Esophagus muscularis mucosa (tissue), 4 donors: ENCODE measurements around the gene LTBP3. TPM values are rescaled to one million over a fixed set of nuclear protein-coding genes. Genes with fewer than 3 reads are reported as not detected.
A peak's percentile ranks its signal among the peaks of the same experiment; 100 is the strongest.

Experiments
- DNase-seq: peaks from one replicate; pipeline ENCODE4 v3.0.0-alpha.2; 2017; ENCODE audit errors: extremely low spot score
- H3K27ac ChIP-seq, 4 donors: fragments of 200-600 bp; sonication (generic); replicated peaks in 1 of 4; 1 replicate in 3 of 4; 2 replicates in 1 of 4; pipeline ENCODE4 v1.5.1; 2016 to 2019; ENCODE audit warnings: mild to moderate bottlenecking in 1 of 4
- H3K27me3 ChIP-seq, 4 donors: fragments of 200-600 bp; sonication (generic); one replicate each; pipeline versions ENCODE4 v1.5.1 to v1.6.0; 2016 to 2019
- H3K36me3 ChIP-seq, 4 donors: fragments of 200-600 bp; sonication (generic); one replicate each; pipeline ENCODE4 v1.5.1; 2016 to 2019
- H3K4me1 ChIP-seq, 4 donors: fragments of 200-600 bp; sonication (generic); one replicate each; pipeline ENCODE4 v1.5.1; 2016 to 2019
- H3K4me3 ChIP-seq, 4 donors: fragments of 200-600 bp; sonication (generic); 1 replicate in 2 of 4; 2 replicates in 2 of 4; pipeline ENCODE4 v1.5.1; 2016 to 2019; ENCODE audit warnings: mild to moderate bottlenecking in 4 of 4, moderate library complexity in 1 of 4
- H3K9me3 ChIP-seq, 4 donors: fragments of 200-600 bp; sonication (generic); 1 replicate in 3 of 4; 2 replicates in 1 of 4; pipeline ENCODE4 v1.5.1; 2016 to 2019
- EP300 ChIP-seq: sonication (generic); formaldehyde crosslinking; IDR thresholded peaks from one replicate; pipeline ENCODE4 v1.6.1; 2017; ENCODE audit warnings: antibody characterized with exemption
- POLR2A ChIP-seq: fragments of 450-650 bp; IDR thresholded peaks from one replicate; pipeline ENCODE4 v1.6.1; 2017; ENCODE audit warnings: antibody characterized with exemption, moderate library complexity, mild to moderate bottlenecking, low read depth
- POLR2AphosphoS5 ChIP-seq, 2 donors: sonication (generic); formaldehyde crosslinking; IDR thresholded peaks; one replicate each; pipeline ENCODE4 v1.6.1; 2017; ENCODE audit warnings: antibody characterized with exemption in 2 of 2
- WGBS: methylation state at CpG from one replicate; pipeline ENCODE4 v1.1.5; 2018; 5-methylcytosine and 5-hydroxymethylcytosine counted together
- intact Hi-C: fragments of 100-400 bp; cut with DNase I; formaldehyde crosslinking; loops from one replicate; pipeline ENCODE4 v1.15.1; 2023
- total RNA-seq, 4 donors: library from RNA; depleted of rRNA; stranded (reverse); fragments of >200 nt; gene quantifications; one replicate each; pipeline versions ENCODE4 v1.1.0 to v1.2.1, GENCODE V29; 2016
- TF ChIP-seq, protein P1 (sequence below), 3 experiments: fragments of 200-600 bp in 2 of 3; fragments of 450-650 bp in 1 of 3; sonication (generic) in 2 of 3; IDR thresholded peaks; one replicate each; pipeline ENCODE4 v1.5.1; 2017 to 2019; ENCODE audit warnings: antibody characterized with exemption in 3 of 3, mild to moderate bottlenecking in 2 of 3, moderate library complexity in 1 of 3

The LTBP3 gene
- total RNA-seq, 4 donors from 2014 or later = 107 to 208 (median 137) TPM

DNA sequence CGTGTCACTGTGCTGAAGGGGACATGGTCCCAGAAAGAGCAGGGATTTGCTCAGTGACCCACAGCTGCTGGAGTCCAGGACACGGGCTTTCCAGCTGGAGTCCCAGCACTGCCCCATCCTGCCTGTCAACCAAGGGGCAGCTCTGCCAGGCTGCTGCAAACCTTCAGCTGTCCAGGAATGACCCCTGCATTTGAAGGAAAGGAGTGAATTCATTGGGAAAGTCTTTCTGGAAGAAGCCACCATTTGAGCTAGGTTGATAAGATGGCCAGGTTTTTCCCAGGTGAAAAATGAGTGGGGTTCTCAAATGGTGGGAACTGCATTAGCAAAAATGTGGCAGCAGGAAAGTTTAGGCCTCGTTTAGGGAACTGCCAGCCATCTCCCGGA, 28.1 kb upstream of the LTBP3 start:
- Histone ChIP-seq H3K4me3 (peak overlapping the region in 2 of 4 donors; percentile 0 to 4), H3K36me3 (peaks cover 41 to 81% (median 68%) of the 10 kb centered on the region in 4 donors), H3K27ac (peak overlapping the region; percentile 79 to 96 (median 82)), H3K9me3 (no peaks in the 10 kb centered on the region), H3K4me1 (peaks cover 46 to 82% (median 73%) of the 10 kb centered on the region in 4 donors), H3K27me3 (no peaks in the 10 kb centered on the region)
- intact Hi-C loops = no loop called here
- no peak for DNase-seq
- WGBS = 62% methylated on average over 4 of the region's 4 CpGs
- TF ChIP-seq EP300 (no peak), POLR2AphosphoS5 (IDR thresholded peaks at IDR 0.05) (no peak), POLR2A (no peak)
- TF ChIP-seq, protein P1, sequence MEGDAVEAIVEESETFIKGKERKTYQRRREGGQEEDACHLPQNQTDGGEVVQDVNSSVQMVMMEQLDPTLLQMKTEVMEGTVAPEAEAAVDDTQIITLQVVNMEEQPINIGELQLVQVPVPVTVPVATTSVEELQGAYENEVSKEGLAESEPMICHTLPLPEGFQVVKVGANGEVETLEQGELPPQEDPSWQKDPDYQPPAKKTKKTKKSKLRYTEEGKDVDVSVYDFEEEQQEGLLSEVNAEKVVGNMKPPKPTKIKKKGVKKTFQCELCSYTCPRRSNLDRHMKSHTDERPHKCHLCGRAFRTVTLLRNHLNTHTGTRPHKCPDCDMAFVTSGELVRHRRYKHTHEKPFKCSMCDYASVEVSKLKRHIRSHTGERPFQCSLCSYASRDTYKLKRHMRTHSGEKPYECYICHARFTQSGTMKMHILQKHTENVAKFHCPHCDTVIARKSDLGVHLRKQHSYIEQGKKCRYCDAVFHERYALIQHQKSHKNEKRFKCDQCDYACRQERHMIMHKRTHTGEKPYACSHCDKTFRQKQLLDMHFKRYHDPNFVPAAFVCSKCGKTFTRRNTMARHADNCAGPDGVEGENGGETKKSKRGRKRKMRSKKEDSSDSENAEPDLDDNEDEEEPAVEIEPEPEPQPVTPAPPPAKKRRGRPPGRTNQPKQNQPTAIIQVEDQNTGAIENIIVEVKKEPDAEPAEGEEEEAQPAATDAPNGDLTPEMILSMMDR (IDR thresholded peaks at IDR 0.05) = no peak

DNA sequence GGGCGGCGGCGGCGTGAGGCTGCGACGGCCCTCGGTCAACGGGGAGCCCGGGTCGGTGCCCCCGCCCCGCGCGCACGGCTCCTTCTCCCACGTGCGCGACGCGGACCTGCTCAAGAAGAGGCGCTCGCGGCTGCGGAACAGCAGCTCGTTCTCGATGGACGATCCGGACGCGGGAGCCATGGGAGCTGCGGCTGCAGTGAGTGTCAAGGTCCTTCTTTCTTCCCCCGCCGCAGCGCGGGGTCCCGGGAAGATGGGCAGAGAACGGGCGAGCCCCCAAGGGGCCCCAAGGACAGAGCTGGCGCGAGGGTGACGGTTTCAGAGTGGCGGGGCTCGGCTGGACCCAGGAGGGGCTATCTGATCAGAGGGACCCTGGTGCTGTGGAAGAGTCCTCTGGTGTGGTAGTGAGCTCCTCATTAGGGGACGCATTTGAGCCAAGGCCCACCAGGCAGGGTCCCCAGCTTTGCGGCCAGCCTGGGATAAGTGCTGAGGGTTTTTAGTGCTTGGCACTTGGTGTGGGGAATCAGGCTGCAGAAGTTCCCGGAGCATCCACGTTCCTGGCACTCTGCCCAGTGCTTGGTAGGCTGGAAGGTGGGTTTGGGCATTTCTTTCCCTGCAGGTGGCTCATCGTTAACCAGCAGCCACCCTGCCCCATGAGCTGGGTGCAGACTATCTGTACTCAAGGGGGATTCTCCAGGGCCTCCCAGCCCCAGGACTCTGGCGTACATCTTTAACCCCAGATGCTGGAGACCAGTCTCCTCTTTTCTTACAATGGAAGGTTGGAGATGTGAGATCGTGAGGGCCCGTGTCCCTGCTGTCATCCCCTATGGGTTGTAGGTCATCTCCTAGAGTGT, 27.5 kb upstream of the LTBP3 start:
- Histone ChIP-seq H3K4me3 (no peak overlapping the region), H3K9me3 (no peaks in the 10 kb centered on the region), H3K36me3 (peaks cover 45 to 81% (median 68%) of the 10 kb centered on the region in 4 donors), H3K4me1 (peaks cover 46 to 87% (median 71%) of the 10 kb centered on the region in 4 donors), H3K27me3 (no peaks in the 10 kb centered on the region), H3K27ac (peak overlapping the region; percentile 79 to 96 (median 82))
- intact Hi-C loops = no loop called here
- no peak for DNase-seq
- peak in 1 of 2 donors; percentile 34 for TF ChIP-seq POLR2AphosphoS5 (IDR thresholded peaks at IDR 0.05)
- TF ChIP-seq, protein P1 (IDR thresholded peaks at IDR 0.05) = no peak
- no peak for TF ChIP-seq POLR2A
- 74% methylated on average over 33 of the region's 51 CpGs for WGBS

DNA sequence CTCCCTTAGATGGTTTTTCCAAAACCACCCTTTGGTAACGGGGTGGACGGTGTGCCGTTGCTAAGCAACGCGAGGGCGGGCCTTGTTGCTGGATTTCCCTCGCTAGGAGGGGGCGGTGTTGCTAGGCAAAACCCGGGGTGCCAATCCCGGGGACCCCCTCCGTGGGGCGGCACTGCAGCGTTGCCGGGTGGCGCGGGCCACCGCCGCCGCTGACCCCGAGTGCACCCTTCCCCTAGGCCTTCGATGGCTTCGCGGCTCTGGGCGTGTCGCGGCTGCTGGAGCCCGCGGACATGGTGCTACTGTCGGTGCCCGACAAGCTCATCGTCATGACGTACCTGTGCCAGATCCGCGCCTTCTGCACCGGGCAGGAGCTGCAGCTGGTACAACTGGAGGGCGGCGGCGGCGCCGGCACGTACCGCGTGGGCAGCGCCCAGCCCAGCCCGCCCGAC, 26.6 kb upstream of the LTBP3 start:
- intact Hi-C loops = no loop called here
- H3K27me3 ChIP-seq = no peaks in the 10 kb centered on the region
- H3K9me3 ChIP-seq = no peaks in the 10 kb centered on the region
- peak overlapping the region; percentile 58 to 96 (median 79) for H3K27ac ChIP-seq
- no peak for TF ChIP-seq POLR2A
- TF ChIP-seq, protein P1 (IDR thresholded peaks at IDR 0.05) = no peak
- 71% methylated on average over 13 of the region's 46 CpGs for WGBS
- H3K4me3 ChIP-seq = no peak overlapping the region
- DNase-seq = no peak
- peaks cover 44 to 86% (median 71%) of the 10 kb centered on the region in 4 donors for H3K4me1 ChIP-seq
- peaks cover 45 to 81% (median 68%) of the 10 kb centered on the region in 4 donors for H3K36me3 ChIP-seq

- intact Hi-C loops = no loop called here
- Histone ChIP-seq H3K9me3 (no peaks in the 10 kb centered on the region), H3K36me3 (peaks cover 47 to 81% (median 69%) of the 10 kb centered on the region in 4 donors), H3K27me3 (no peaks in the 10 kb centered on the region), H3K4me3 (no peak overlapping the region), H3K27ac (peak overlapping the region; percentile 58 to 96 (median 79)), H3K4me1 (peaks cover 37 to 85% (median 69%) of the 10 kb centered on the region in 4 donors)
- TF ChIP-seq POLR2A (no peak), POLR2AphosphoS5 (IDR thresholded peaks at IDR 0.05) (peak in 1 of 2 donors; percentile 18)
- 70% methylated on average over 3 of the region's 8 CpGs for WGBS
- DNase-seq = no peak
Measured at GRCh38 chr11:65584106-65584505, 25.9 kb upstream of the LTBP3 start.

- intact Hi-C loops = no loop called here
- Histone ChIP-seq H3K4me1 (peaks cover 36 to 85% (median 69%) of the 10 kb centered on the region in 4 donors), H3K9me3 (no peaks in the 10 kb centered on the region), H3K27me3 (no peaks in the 10 kb centered on the region), H3K36me3 (peaks cover 47 to 81% (median 72%) of the 10 kb centered on the region in 4 donors), H3K4me3 (no peak overlapping the region), H3K27ac (peak overlapping the region; percentile 58 to 96 (median 79))
- 82% methylated on average over 8 of the region's 10 CpGs for WGBS
- TF ChIP-seq, protein P1 (IDR thresholded peaks at IDR 0.05) = no peak
- TF ChIP-seq EP300 (no peak), POLR2A (no peak), POLR2AphosphoS5 (IDR thresholded peaks at IDR 0.05) (no peak)
- no peak for DNase-seq
Measured at GRCh38 chr11:65583589-65583988, 25.4 kb upstream of the LTBP3 start.
